Activated gamma-delta T cell treated with anti-CD3 and anti-CD28 coated beads, Interleukin-2, amount 50 U/mL, for 16 hours (primary cell): ENCODE measurements around the gene PON2.
A peak's percentile ranks its signal among the peaks of the same experiment; 100 is the strongest.
"Not testable (repeated sequence)": the region's sequence is repeated elsewhere in the genome, so short reads cannot be mapped to it uniquely, and the experiment has no call there.

Experiments
- DNase-seq: peaks from one replicate; pipeline ENCODE4 v3.0.0-alpha.2; 2020; ENCODE audit warnings: low read depth

PON2 gene

GRCh38 chr7:95434557-95435421 lies at the start of gene PON2:
PON2 (minus strand) TSS chr7:95435028; CDS start chr7:95434951, 77 bp downstream.
- DNase-seq, result peak; percentile 17

GRCh38 chr7:95482424-95482823 lies 47.6 kb upstream of the PON2 start:
- DNase-seq, result no peak

GRCh38 chr7:95481271-95482165 lies 46.7 kb upstream of the PON2 start:
- no peak for DNase-seq

GRCh38 chr7:95479992-95480624 lies 45.3 kb upstream of the PON2 start:
- DNase-seq, result no peak

- no peak for DNase-seq
These were observed 43.6 kb upstream of the PON2 start for GRCh38 chr7:95478272-95479037.

GRCh38 chr7:95476904-95477594 lies 42.2 kb upstream of the PON2 start:
- DNase-seq, result peak; percentile 14

GRCh38 chr7:95476072-95476847 lies 41.4 kb upstream of the PON2 start:
- DNase-seq, result no peak

GRCh38 chr7:95473276-95473985 lies 38.6 kb upstream of the PON2 start:
- DNase-seq, result no peak

GRCh38 chr7:95472581-95473161 lies 37.8 kb upstream of the PON2 start:
- DNase-seq, result no peak

GRCh38 chr7:95471071-95471470 lies 36.2 kb upstream of the PON2 start:
- no peak for DNase-seq

- no peak for DNase-seq
These were observed 35.6 kb upstream of the PON2 start for GRCh38 chr7:95470452-95470851.

GRCh38 chr7:95469848-95470247 lies 35.0 kb upstream of the PON2 start:
- DNase-seq, result no peak

GRCh38 chr7:95469187-95469586 lies 34.4 kb upstream of the PON2 start:
- DNase-seq, result no peak

GRCh38 chr7:95467912-95468607 lies 33.2 kb upstream of the PON2 start:
- no peak for DNase-seq

- DNase-seq, result not testable (repeated sequence)
These were observed 25.8 kb upstream of the PON2 start for GRCh38 chr7:95460653-95461052.

GRCh38 chr7:95457947-95458346 lies 23.1 kb upstream of the PON2 start:
- no peak for DNase-seq

- DNase-seq, result no peak
These were observed 19.7 kb upstream of the PON2 start for GRCh38 chr7:95454438-95455045.

GRCh38 chr7:95446618-95447017 lies 11.8 kb upstream of the PON2 start:
- DNase-seq, result no peak
